Measurements from ENCODE around the gene KIF17.
A peak's percentile ranks its signal among the peaks of the same experiment; 100 is the strongest.

Gene KIF17

DNA sequence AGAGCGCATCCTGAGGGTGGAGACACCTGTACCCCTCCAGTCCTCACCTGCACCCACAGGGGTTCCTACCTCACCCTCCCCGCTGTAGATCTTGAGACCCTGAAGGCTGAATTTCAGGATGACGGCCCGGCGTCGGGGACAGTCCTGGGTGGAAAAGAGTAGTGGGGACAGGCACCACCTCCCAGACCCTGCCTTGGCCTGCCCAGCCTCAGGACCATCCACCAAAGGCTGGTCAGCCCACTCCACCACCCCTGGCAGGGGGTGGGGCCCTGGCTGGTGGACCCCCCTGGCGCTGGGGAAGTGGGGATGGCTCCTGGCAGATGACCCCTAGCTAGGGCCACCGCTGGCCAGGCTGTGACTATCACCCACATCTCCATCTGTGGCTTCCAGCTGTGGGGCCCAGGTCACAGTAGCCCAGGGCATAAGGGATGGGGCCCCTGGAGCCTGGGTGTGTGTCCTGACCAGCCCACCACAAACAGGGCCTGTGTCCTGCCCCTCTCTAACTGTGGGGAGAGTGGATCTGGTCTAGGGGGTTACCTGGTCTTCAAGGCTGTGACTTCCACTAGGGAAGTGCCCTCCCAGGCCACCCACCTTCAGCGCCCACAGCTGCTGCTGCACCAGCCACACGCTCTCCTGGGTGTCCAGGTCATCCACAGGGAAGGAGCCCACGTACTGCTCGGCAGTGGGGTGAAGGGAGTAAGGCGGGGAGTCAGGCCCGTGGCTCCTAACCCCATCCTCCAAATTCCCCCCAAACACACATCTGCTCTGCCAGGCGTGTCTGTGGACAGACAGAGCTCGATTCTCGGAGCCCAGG is 9.3 kb upstream of the KIF17 start:
- TF ChIP-seq, protein P1, sequence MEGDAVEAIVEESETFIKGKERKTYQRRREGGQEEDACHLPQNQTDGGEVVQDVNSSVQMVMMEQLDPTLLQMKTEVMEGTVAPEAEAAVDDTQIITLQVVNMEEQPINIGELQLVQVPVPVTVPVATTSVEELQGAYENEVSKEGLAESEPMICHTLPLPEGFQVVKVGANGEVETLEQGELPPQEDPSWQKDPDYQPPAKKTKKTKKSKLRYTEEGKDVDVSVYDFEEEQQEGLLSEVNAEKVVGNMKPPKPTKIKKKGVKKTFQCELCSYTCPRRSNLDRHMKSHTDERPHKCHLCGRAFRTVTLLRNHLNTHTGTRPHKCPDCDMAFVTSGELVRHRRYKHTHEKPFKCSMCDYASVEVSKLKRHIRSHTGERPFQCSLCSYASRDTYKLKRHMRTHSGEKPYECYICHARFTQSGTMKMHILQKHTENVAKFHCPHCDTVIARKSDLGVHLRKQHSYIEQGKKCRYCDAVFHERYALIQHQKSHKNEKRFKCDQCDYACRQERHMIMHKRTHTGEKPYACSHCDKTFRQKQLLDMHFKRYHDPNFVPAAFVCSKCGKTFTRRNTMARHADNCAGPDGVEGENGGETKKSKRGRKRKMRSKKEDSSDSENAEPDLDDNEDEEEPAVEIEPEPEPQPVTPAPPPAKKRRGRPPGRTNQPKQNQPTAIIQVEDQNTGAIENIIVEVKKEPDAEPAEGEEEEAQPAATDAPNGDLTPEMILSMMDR (IDR thresholded peaks at IDR 0.05) = no peak
- Histone ChIP-seq H3K4me3 (no peak overlapping the region), H3K27ac (no peak overlapping the region)
- peak; percentile 62 for DNase-seq (ENCODE audit: low spot score)

DNA sequence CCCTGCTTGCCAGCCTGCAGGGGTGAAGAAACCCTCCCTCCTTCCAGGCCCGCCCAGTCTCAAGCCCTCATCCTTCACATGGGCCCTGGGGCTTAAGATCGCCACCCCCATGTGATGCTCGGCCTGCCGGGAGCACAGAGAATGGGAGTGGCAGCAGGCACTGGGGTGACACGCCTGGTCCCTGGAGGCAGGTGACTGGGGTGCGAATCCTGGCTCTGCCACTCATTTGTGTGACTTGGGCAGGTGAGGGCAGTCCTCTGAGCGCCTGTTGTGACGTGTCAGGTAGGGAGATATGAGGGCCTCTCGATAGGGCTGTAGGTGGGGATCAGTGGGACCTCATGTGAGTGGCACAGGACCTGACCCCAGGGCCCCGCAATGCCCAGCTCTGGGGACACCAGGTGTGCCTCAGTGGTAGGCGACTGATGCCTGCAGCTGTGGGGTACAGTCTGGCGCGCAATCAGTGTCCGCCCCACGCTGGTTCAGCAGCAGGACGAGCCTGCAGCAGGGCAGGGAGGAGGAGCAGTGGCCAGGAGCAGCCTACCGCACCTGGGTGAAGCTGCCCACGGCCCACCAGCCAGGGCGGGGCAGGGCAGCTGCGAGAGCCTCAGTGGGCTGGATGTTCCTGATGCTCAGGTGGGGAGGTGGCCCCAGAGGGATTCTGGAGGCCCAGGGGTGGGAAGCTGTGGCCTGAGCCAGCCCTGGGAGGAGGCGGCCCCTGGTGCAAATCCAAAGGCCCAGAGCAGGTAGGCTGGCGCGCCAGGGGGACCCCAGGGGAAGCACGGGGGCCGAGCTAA is 8.5 kb upstream of the KIF17 start:
- TF ChIP-seq, protein P1 (IDR thresholded peaks at IDR 0.05) = no peak
- Histone ChIP-seq H3K27ac (no peak overlapping the region), H3K4me3 (no peak overlapping the region)
- peak; percentile 65 for DNase-seq (ENCODE audit: low spot score)

GRCh38 chr1:20725189-20726117 is 7.6 kb upstream of the KIF17 start:
- TF ChIP-seq, protein P1 (IDR thresholded peaks at IDR 0.05) = no peak
- peak; percentile 50 for DNase-seq (ENCODE audit: low spot score)
- Histone ChIP-seq H3K4me3 (no peak overlapping the region), H3K27ac (no peak overlapping the region)

- DNase-seq (ENCODE audit: low spot score) = peak; percentile 67
- H3K4me3 ChIP-seq = no peak overlapping the region
Observed at GRCh38 chr1:20724364-20725188, 6.8 kb upstream of the KIF17 start.

GRCh38 chr1:20723537-20724363 is 5.9 kb upstream of the KIF17 start:
- Histone ChIP-seq H3K4me3 (no peak overlapping the region), H3K27ac (no peak overlapping the region)
- TF ChIP-seq, protein P1 (IDR thresholded peaks at IDR 0.05) = no peak
- DNase-seq (ENCODE audit: low spot score) = peak; percentile 66

More at GRCh38 chr1:20724364-20725188, 6.8 kb upstream of the KIF17 start:
- TF ChIP-seq, protein P1 (IDR thresholded peaks at IDR 0.05) = no peak
- H3K27ac ChIP-seq = no peak overlapping the region

Data from coronary artery (tissue), 2 donors.